Measurements from ENCODE around the gene ITGA5.

ITGA5 gene

GRCh38 chr12:54388237-54389133, 30.6 kb downstream of the ITGA5 start:
- no peak for DNase-seq

- DNase-seq, result no peak
These were observed 32.0 kb downstream of the ITGA5 start for GRCh38 chr12:54387114-54387467.

- DNase-seq, result no peak
These were observed 32.5 kb downstream of the ITGA5 start for GRCh38 chr12:54386403-54387113.

- no peak for DNase-seq
These were observed 33.7 kb downstream of the ITGA5 start for GRCh38 chr12:54385251-54385914.

GRCh38 chr12:54384591-54385041, 34.5 kb downstream of the ITGA5 start, which contains the start of gene ZNF385A:
TSS of gene ZNF385A (minus strand) at chr12:54384733. CDS start at chr12:54384514, 219 bp downstream.
- DNase-seq, result no peak

- DNase-seq, result peak; percentile 87
These were observed 35.9 kb downstream of the ITGA5 start for GRCh38 chr12:54383041-54383609.

GRCh38 chr12:54381136-54381535, 37.9 kb downstream of the ITGA5 start:
- DNase-seq, result no peak

- DNase-seq, result peak; percentile 83
These were observed 39.5 kb downstream of the ITGA5 start for GRCh38 chr12:54379398-54380201.

GRCh38 chr12:54378796-54379397, 40.2 kb downstream of the ITGA5 start:
- peak; percentile 32 for DNase-seq

- no peak for DNase-seq
These were observed 41.1 kb downstream of the ITGA5 start for GRCh38 chr12:54377797-54378515.

- DNase-seq, result no peak
These were observed 42.1 kb downstream of the ITGA5 start for GRCh38 chr12:54377007-54377406.

GRCh38 chr12:54376596-54376995, 42.5 kb downstream of the ITGA5 start:
- DNase-seq, result no peak

GRCh38 chr12:54375259-54375579, 43.8 kb downstream of the ITGA5 start:
- DNase-seq, result no peak

GRCh38 chr12:54374562-54375258, 44.4 kb downstream of the ITGA5 start:
- no peak for DNase-seq

- no peak for DNase-seq
These were observed 45.2 kb downstream of the ITGA5 start for GRCh38 chr12:54373649-54374561.

GRCh38 chr12:54372113-54372806, 46.8 kb downstream of the ITGA5 start:
- DNase-seq, result no peak

- no peak for DNase-seq
These were observed 47.5 kb downstream of the ITGA5 start for GRCh38 chr12:54371328-54372112.

Measured in fibroblast of skin of abdomen (primary cell).